Vagina (tissue), 2 donors: Measurements from ENCODE around the gene FAU.

ENCODE experiments used
- POLR2A ChIP-seq, 2 donors: fragments of 450-650 bp; IDR thresholded peaks; one replicate each; pipeline ENCODE4 v1.6.1; 2017; ENCODE audit warnings: antibody characterized with exemption in 2 of 2, mild to moderate bottlenecking in 2 of 2, moderate library complexity in 2 of 2
- POLR2AphosphoS5 ChIP-seq, 2 donors: sonication (generic); formaldehyde crosslinking; IDR thresholded peaks; one replicate each; pipeline ENCODE4 v1.9.0; 2017; ENCODE audit warnings: antibody characterized with exemption in 2 of 2, mild to moderate bottlenecking in 2 of 2, low read depth in 1 of 2; ENCODE audit not compliant: insufficient read depth in 1 of 2
- TF ChIP-seq, protein P1 (sequence below), 3 experiments: fragments of 450-650 bp in 2 of 3; fragments of 200-600 bp in 1 of 3; sonication (generic) in 1 of 3; IDR thresholded peaks; one replicate each; pipeline ENCODE4 v1.5.1; 2017 to 2019; ENCODE audit warnings: antibody characterized with exemption in 3 of 3, mild to moderate bottlenecking in 2 of 3, moderate library complexity in 2 of 3

DNA sequence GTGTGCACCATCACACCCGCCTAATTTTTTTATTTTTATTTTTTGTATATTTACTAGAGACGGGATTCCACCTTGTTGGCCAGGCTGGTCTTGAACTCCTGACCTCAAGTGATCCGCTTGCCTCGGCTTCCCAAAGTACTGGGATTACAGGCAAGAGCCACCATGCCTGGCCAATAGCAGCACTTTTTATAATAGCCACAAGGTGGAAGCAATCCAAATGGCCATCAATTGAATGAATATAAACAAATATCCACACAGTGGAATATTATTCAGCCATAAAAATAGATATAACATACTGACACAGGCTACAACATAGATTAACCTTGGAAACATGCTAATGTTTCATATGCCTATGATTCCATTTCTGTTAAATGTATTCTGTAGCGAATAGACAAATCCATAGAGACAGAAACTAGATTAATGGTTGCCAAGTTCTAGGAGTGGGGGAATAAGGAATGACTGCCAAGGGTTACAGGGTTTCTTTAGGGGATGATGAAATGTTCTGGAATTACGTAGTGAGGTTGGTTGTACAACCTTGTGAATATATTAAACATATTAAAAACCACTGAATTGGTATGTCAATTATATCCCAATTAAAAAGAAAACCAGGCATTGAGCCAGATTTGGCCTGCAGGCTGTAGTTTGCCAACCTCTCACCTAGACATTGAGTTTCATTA lies 21.1 kb downstream of the FAU start:
- TF ChIP-seq, protein P1, sequence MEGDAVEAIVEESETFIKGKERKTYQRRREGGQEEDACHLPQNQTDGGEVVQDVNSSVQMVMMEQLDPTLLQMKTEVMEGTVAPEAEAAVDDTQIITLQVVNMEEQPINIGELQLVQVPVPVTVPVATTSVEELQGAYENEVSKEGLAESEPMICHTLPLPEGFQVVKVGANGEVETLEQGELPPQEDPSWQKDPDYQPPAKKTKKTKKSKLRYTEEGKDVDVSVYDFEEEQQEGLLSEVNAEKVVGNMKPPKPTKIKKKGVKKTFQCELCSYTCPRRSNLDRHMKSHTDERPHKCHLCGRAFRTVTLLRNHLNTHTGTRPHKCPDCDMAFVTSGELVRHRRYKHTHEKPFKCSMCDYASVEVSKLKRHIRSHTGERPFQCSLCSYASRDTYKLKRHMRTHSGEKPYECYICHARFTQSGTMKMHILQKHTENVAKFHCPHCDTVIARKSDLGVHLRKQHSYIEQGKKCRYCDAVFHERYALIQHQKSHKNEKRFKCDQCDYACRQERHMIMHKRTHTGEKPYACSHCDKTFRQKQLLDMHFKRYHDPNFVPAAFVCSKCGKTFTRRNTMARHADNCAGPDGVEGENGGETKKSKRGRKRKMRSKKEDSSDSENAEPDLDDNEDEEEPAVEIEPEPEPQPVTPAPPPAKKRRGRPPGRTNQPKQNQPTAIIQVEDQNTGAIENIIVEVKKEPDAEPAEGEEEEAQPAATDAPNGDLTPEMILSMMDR (IDR thresholded peaks at IDR 0.05) = no peak
- no peak for TF ChIP-seq POLR2A (IDR thresholded peaks at IDR 0.05)
- no peak for TF ChIP-seq POLR2AphosphoS5 (IDR thresholded peaks at IDR 0.05; ENCODE audit: insufficient read depth in 1 of 2, low read depth in 1 of 2)
